BLaER1 (cell line): ENCODE measurements around the gene BTBD9.

Source experiments
- H3K27ac ChIP-seq: shearing (Covaris generic); formaldehyde crosslinking; 2 replicates; pipeline ENCODE4 v1.8.1; 2022
- H3K27me3 ChIP-seq: shearing (Covaris generic); formaldehyde crosslinking; 2 replicates; pipeline ENCODE4 v1.8.1; 2022
- H3K36me3 ChIP-seq: shearing (Covaris generic); formaldehyde crosslinking; 2 replicates; pipeline ENCODE4 v1.8.1; 2022
- H3K4me1 ChIP-seq: shearing (Covaris generic); formaldehyde crosslinking; 2 replicates; pipeline ENCODE4 v1.8.1; 2022
- H3K4me2 ChIP-seq: shearing (Covaris generic); formaldehyde crosslinking; 2 replicates; pipeline ENCODE4 v1.8.1; 2022
- H3K4me3 ChIP-seq: shearing (Covaris generic); formaldehyde crosslinking; 2 replicates; pipeline ENCODE4 v1.8.1; 2022
- H3K9ac ChIP-seq: shearing (Covaris generic); formaldehyde crosslinking; 2 replicates; pipeline ENCODE4 v1.8.1; 2022
- H3K9me3 ChIP-seq: shearing (Covaris generic); formaldehyde crosslinking; 2 replicates; pipeline ENCODE4 v1.8.1; 2022
- H4K20me1 ChIP-seq: shearing (Covaris generic); formaldehyde crosslinking; 2 replicates; pipeline ENCODE4 v1.8.1; 2022
- Cebpa-rat ChIP-seq: shearing (Covaris generic); IDR thresholded peaks from 2 replicates; pipeline ENCODE4 v1.8.1; 2022

Gene BTBD9

DNA sequence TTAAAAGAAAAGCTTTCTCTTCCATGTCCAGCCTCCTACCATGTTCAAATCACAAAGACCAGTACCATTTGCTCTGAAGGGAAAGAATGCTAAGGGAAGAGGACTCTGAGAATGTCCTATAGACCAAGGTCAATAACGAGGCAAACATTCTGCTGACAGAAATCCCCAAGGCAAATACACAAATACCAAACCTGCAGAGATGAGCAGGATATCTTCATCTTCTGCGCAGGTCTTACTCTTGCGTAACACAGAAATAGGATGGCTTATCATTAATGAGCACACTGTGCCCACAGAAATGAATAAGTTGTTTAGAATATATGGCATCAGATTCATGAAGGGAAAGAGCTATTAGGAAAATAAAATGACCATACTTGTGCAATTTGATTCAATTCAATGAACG, 137.3 kb downstream of the BTBD9 start:
- H3K4me2 ChIP-seq: no peak overlapping the region
- H3K4me1 ChIP-seq: no peaks in the 10 kb centered on the region
- H3K27me3 ChIP-seq: no peaks in the 10 kb centered on the region
- no peaks in the 10 kb centered on the region for H3K9me3 ChIP-seq
- TF ChIP-seq Cebpa-rat: no peak
- no peaks in the 10 kb centered on the region for H4K20me1 ChIP-seq
- H3K27ac ChIP-seq: no peak overlapping the region
- H3K36me3 ChIP-seq: no peaks in the 10 kb centered on the region
- H3K4me3 ChIP-seq: no peak overlapping the region
- no peak overlapping the region for H3K9ac ChIP-seq

DNA sequence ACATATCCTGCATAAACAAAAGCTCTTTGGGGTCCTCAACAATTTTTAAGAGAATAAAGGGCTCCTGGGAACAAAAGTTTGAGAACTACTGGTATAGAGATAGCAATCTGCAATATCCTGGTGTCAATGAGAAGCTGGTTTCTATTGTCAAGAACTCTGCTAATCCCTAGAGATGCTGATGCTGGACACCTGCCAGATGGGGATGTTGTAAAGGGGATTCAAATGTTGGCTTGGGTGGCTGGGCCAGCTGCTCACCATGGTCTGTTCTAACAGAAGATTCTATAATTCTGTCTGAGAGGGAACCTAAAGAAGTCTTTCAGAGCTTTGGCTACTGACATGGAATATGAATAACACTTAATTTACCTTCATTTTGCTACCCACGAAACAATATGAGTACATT, 137.8 kb downstream of the BTBD9 start:
- no peaks in the 10 kb centered on the region for H3K4me1 ChIP-seq
- H3K27me3 ChIP-seq: no peaks in the 10 kb centered on the region
- no peaks in the 10 kb centered on the region for H3K9me3 ChIP-seq
- H3K4me2 ChIP-seq: 0 out of 2 replicates have a peak overlapping the region, but pooled peaks have one; percentile 5
- no peaks in the 10 kb centered on the region for H4K20me1 ChIP-seq
- no peak for TF ChIP-seq Cebpa-rat
- H3K4me3 ChIP-seq: no peak overlapping the region
- H3K27ac ChIP-seq: no peak overlapping the region
- H3K36me3 ChIP-seq: no peaks in the 10 kb centered on the region
- H3K9ac ChIP-seq: no peak overlapping the region

DNA sequence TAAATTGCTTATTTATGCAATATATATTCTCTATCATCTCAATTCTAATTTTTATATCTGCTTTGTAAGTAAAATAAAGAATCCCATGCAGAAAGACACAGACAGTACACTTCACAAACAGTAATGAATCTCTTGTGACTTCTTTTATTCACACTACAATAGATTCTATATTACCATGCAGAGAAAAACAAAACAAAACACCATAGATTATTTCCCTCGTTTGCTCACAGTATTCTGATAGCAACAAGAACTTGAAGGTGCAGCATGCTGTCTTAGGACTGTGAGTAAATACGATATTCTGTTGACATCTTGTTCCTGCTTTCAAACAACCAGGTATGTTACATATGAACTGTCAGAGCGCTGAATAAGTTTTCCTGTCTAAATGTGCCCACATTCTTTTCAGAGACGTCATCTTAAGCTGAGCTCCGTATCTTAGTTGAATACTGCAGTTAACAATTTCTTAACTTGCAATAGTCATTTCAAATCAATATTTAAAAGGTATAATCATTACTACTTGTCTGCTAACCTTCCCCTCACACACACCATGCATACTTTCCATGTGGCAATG, 140.1 kb downstream of the BTBD9 start:
- no peak overlapping the region for H3K4me3 ChIP-seq

DNA sequence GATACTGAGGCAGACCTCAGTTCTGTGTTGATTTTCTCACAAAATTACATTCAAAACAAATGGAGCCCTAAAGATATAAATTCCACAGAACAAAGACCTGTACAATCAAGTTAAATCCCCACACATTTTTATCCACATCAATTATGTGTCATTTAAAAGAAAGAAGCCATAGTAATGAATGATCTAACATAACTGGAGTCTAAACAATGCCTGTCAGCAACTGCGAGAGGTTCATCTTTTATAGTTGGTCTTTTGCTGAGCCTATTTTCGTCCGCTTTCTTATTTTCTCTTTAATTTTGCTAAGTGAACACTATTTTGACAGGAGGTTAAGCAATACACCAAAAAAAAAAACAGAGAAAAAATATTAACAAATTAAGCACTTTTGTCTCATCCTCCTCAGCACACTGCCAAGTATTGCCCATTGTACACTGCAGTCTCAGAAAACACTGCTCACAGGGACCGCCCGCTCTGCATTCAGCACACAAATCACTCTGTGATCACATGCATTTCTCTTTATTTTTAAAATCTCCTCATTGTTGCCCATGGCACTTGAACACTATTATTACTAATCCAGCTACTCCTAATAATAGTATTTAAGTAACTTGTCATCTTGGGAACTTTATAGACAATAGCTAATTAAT, 140.8 kb downstream of the BTBD9 start:
- no peaks in the 10 kb centered on the region for H4K20me1 ChIP-seq
- no peak overlapping the region for H3K4me3 ChIP-seq
- no peak overlapping the region for H3K4me2 ChIP-seq
- TF ChIP-seq Cebpa-rat: no peak
- no peaks in the 10 kb centered on the region for H3K36me3 ChIP-seq
- no peaks in the 10 kb centered on the region for H3K9me3 ChIP-seq
- H3K27ac ChIP-seq: no peak overlapping the region
- no peak overlapping the region for H3K9ac ChIP-seq
- no peaks in the 10 kb centered on the region for H3K27me3 ChIP-seq
- no peaks in the 10 kb centered on the region for H3K4me1 ChIP-seq

More for the DNA sequence above, 140.1 kb downstream of the BTBD9 start:
- Histone ChIP-seq H3K9me3 (no peaks in the 10 kb centered on the region), H3K27ac (no peak overlapping the region), H3K9ac (no peak overlapping the region), H3K36me3 (no peaks in the 10 kb centered on the region), H3K4me2 (no peak overlapping the region), H4K20me1 (no peaks in the 10 kb centered on the region), H3K4me1 (no peaks in the 10 kb centered on the region), H3K27me3 (no peaks in the 10 kb centered on the region)
- no peak for TF ChIP-seq Cebpa-rat

DNA sequence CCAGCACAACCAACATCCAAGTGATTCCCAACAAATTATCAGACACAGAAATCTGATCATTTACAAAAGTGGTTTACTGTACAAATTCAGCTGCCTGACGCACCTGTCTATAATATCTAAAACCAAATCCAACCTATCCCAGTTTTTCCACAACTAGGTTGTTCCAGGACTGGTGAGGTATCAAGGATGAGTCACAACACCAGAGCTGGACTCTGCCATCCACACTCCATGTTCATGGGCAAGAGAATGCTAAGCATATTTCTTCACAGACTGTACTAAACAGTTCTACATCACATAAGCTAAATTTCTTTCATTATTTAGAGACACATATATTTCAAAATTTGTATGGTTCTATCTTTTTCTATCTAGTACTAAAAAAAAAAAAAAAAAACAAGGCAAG, 141.6 kb downstream of the BTBD9 start:
- Histone ChIP-seq H4K20me1 (no peaks in the 10 kb centered on the region), H3K9me3 (no peaks in the 10 kb centered on the region), H3K4me2 (no peak overlapping the region), H3K36me3 (no peaks in the 10 kb centered on the region), H3K9ac (no peak overlapping the region), H3K4me3 (no peak overlapping the region), H3K27me3 (no peaks in the 10 kb centered on the region), H3K27ac (no peak overlapping the region), H3K4me1 (no peaks in the 10 kb centered on the region)
- TF ChIP-seq Cebpa-rat: no peak

DNA sequence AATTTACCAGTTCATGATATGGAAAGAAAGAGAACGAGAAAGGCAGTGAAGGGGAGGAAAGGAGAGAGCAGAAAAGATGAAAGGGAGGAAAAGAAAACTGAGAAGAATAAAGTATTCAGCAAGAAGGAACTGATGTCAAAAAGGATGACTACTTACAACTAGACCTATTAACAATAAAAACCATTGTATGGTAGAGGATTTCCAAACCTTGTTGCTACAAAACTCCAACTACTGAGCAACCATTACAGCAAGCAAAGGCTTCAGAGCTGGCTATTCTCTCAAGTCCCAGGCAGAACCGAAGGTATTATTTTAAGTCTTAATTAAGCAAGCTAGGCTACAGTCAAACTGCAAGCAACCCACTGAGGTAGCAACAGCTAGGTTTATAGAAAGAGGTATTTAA, 142.2 kb downstream of the BTBD9 start:
- no peak overlapping the region for H3K4me2 ChIP-seq
- no peak for TF ChIP-seq Cebpa-rat
- H4K20me1 ChIP-seq: no peaks in the 10 kb centered on the region
- H3K4me1 ChIP-seq: no peaks in the 10 kb centered on the region
- H3K4me3 ChIP-seq: no peak overlapping the region
- H3K9me3 ChIP-seq: no peaks in the 10 kb centered on the region
- no peak overlapping the region for H3K27ac ChIP-seq
- no peak overlapping the region for H3K9ac ChIP-seq
- H3K36me3 ChIP-seq: no peaks in the 10 kb centered on the region
- H3K27me3 ChIP-seq: no peaks in the 10 kb centered on the region

DNA sequence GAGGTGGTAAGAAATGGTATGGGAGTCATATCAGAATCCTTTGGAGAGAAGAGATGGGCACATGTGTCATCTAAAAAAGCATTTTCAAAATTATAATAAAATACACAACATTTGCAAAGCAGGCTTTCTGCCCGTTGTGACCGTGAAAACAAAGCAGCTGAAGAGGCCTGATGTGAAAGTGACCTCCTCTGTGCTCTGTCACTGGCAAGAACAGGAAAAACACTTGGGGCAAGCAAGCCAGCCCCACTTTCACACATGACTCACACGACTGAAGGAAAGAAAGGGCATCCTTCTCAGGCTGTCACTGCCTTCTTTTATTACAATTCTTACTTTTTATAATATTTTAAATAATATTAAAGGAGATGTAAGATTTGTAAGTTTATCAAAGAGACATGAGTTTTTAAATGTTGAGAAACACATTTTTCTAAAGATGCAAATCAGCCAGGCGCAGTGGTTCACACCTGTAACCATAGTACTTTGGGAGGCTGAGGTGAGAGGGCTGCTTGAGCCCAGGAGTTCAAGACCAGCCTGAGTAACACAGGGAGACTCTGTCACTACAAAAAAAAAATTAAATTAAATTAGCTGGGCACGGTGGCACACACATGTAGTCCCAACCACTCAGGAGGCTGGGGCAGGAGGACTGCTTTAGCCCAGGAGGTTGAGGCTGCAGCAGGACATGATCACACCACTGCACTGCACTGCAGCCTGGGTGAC, 143.7 kb downstream of the BTBD9 start:
- TF ChIP-seq Cebpa-rat: no peak
- Histone ChIP-seq H3K27me3 (no peaks in the 10 kb centered on the region), H3K36me3 (no peaks in the 10 kb centered on the region), H4K20me1 (no peaks in the 10 kb centered on the region), H3K4me2 (no peak overlapping the region), H3K4me1 (no peaks in the 10 kb centered on the region), H3K9me3 (no peaks in the 10 kb centered on the region), H3K9ac (no peak overlapping the region), H3K4me3 (no peak overlapping the region), H3K27ac (no peak overlapping the region)

DNA sequence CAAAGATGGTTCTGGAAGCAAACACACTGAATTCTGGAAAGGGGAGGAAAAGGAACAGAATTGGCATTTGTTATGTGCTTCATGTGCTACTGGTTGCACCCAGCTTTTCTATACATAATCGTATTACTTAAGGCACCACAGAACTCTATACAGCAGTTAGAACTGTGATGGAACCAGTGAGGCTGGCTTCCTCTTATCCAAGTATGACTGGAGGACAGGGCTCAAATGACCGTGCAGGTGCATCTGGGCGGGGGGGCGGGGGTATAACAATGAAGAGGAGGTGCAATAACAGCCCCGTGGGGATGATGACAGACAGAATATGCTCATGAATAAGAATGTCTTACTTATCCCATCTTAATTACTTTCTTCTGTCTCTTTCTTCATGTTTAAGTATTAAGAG, 144.2 kb downstream of the BTBD9 start:
- Histone ChIP-seq H3K4me1 (no peaks in the 10 kb centered on the region), H3K4me2 (no peak overlapping the region), H3K27me3 (no peaks in the 10 kb centered on the region), H3K9me3 (no peaks in the 10 kb centered on the region), H3K9ac (no peak overlapping the region), H3K27ac (no peak overlapping the region), H3K36me3 (no peaks in the 10 kb centered on the region), H4K20me1 (no peaks in the 10 kb centered on the region), H3K4me3 (no peak overlapping the region)
- no peak for TF ChIP-seq Cebpa-rat

DNA sequence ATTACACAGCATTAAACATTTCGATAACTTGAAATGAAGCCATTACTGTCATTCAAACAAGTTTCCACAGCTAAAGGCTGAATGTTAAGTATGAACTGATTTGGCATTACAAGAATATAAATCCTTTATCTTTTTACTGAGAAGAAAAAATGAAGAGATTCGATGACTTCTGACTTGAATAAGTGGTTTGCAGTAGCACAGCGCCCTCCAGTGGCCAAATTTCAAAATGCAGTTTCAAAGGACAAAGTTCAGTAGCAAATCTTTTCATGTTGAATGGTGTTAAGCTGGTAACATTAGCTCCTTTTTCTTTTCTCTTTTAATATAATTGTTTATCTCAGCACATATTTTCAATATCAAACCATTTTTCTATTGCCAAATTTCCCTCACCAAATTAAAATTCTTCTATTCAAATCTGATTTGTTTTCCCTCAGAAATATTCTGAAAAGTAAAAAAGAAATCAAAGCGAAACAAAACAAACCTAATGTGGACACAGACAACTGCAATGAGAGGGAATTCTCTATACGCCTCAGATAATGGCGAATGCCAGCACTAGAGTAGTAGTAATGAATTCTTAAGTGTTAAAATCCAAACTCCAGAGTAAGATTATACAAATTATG, 145.7 kb downstream of the BTBD9 start:
- Histone ChIP-seq H3K4me3 (no peak overlapping the region), H3K4me1 (no peaks in the 10 kb centered on the region), H3K9ac (no peak overlapping the region), H3K9me3 (no peaks in the 10 kb centered on the region), H3K27me3 (no peaks in the 10 kb centered on the region), H3K27ac (no peak overlapping the region), H4K20me1 (no peaks in the 10 kb centered on the region), H3K4me2 (no peak overlapping the region), H3K36me3 (no peaks in the 10 kb centered on the region)
- no peak for TF ChIP-seq Cebpa-rat

DNA sequence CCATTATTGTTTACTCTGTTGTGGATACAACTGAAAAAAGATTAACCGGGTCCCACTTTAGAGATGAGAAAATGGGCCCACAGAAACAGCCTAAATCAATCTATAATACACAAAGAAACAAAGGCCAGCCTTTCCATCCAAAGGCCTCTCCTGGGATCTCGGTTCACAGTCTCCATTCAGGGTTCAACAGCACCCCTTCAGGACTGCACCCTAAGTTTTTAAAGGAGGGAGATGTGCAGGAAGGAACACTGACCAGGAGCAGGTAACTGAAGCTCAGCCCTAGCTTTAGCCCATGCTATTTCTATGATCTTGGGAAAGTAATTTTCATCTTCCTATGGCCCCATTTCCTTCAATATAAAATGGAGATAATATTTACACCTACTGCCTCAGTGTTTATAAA, 147.7 kb downstream of the BTBD9 start:
- H3K27me3 ChIP-seq: no peaks in the 10 kb centered on the region
- H3K36me3 ChIP-seq: no peaks in the 10 kb centered on the region
- H3K9me3 ChIP-seq: no peaks in the 10 kb centered on the region
- H3K9ac ChIP-seq: no peak overlapping the region
- H4K20me1 ChIP-seq: no peaks in the 10 kb centered on the region
- H3K27ac ChIP-seq: no peak overlapping the region
- H3K4me2 ChIP-seq: no peak overlapping the region
- no peak overlapping the region for H3K4me3 ChIP-seq
- H3K4me1 ChIP-seq: no peaks in the 10 kb centered on the region
- no peak for TF ChIP-seq Cebpa-rat
